HepG2 (cell line): ENCODE results near the gene CBX2. TPM values are rescaled to one million over a fixed set of nuclear protein-coding genes. Genes with fewer than 3 reads are reported as not detected.

ENCODE experiments used
- AHR ChIP-seq: IDR thresholded peaks from 2 replicates; pipeline ENCODE4 v1.6.1; 2018; ENCODE audit warnings: missing genetic modification reagents, missing compliant biosample characterization
- ARNT2 ChIP-seq: sonication (generic); formaldehyde crosslinking; IDR thresholded peaks from 2 replicates; pipeline ENCODE4 v1.8.0; 2022; ENCODE audit warnings: mild to moderate bottlenecking, low read depth, missing genetic modification reagents, moderate library complexity
- CBX5 ChIP-seq: sonication (generic); formaldehyde crosslinking; IDR thresholded peaks from 2 replicates; pipeline ENCODE4 v1.4.0; 2020; ENCODE audit warnings: missing genetic modification reagents, borderline replicate concordance
- CSRNP1 ChIP-seq: sonication (generic); formaldehyde crosslinking; IDR thresholded peaks from 2 replicates; pipeline ENCODE4 v1.8.1; 2023; ENCODE audit warnings: mild to moderate bottlenecking, missing genetic modification reagents
- FOXO1 ChIP-seq: sonication (generic); formaldehyde crosslinking; IDR thresholded peaks from 2 replicates; pipeline ENCODE4 v1.4.0; 2020; ENCODE audit warnings: missing genetic modification reagents
- MEIS2 ChIP-seq: sonication (generic); formaldehyde crosslinking; IDR thresholded peaks from 2 replicates; pipeline ENCODE4 v1.9.0; 2021; ENCODE audit warnings: mild to moderate bottlenecking, missing genetic modification reagents
- NR3C1 ChIP-seq: sonication (generic); formaldehyde crosslinking; IDR thresholded peaks from 2 replicates; pipeline ENCODE4 v1.4.0; 2020; ENCODE audit warnings: missing genetic modification reagents
- RARG ChIP-seq: sonication (generic); formaldehyde crosslinking; IDR thresholded peaks from 2 replicates; pipeline ENCODE4 v1.4.0; 2020; ENCODE audit warnings: low read depth, mild to moderate bottlenecking, missing genetic modification reagents
- SNAI1 ChIP-seq: sonication (generic); formaldehyde crosslinking; IDR thresholded peaks from 2 replicates; pipeline ENCODE4 v1.5.0; 2020; ENCODE audit warnings: mild to moderate bottlenecking, missing genetic modification reagents, borderline replicate concordance
- SP1 ChIP-seq, 2 experiments: fragments of 450-650 bp in 1 of 2; sonication (generic) in 1 of 2; formaldehyde crosslinking in 1 of 2; IDR thresholded peaks; 2 replicates each; pipeline versions ENCODE4 v1.4.0 to v1.6.1; 2016 to 2020; ENCODE audit warnings: missing genetic modification reagents in 1 of 2
- SYNCRIP ChIP-seq: fragments of 200-400 bp; formaldehyde crosslinking; IDR thresholded peaks from 2 replicates; pipeline ENCODE4 v1.6.1; 2018; ENCODE audit warnings: mild to moderate bottlenecking, low read depth, low read length; ENCODE audit not compliant: insufficient read depth
- ZFP36L1 ChIP-seq: sonication (generic); formaldehyde crosslinking; IDR thresholded peaks from 2 replicates; pipeline ENCODE4 v1.8.0; 2022; ENCODE audit warnings: mild to moderate bottlenecking, missing genetic modification reagents, moderate library complexity
- ZKSCAN8 ChIP-seq: IDR thresholded peaks from 2 replicates; pipeline ENCODE4 v1.6.1; 2016; ENCODE audit warnings: borderline replicate concordance, missing genetic modification reagents, missing compliant biosample characterization
- ZMAT3 ChIP-seq: sonication (generic); formaldehyde crosslinking; conservative IDR thresholded peaks from 2 replicates; pipeline ENCODE4 v1.7.0; 2021; ENCODE audit warnings: missing genetic modification reagents
- ZNF253 ChIP-seq: sonication (generic); formaldehyde crosslinking; IDR thresholded peaks from 2 replicates; pipeline ENCODE4 v1.8.0; 2022; ENCODE audit warnings: mild to moderate bottlenecking, missing genetic modification reagents, borderline replicate concordance
- ZNF329 ChIP-seq: sonication (generic); formaldehyde crosslinking; IDR thresholded peaks from 2 replicates; pipeline ENCODE4 v1.9.0; 2021; ENCODE audit warnings: low read depth, mild to moderate bottlenecking, missing genetic modification reagents
- ZNF557 ChIP-seq: sonication (generic); formaldehyde crosslinking; IDR thresholded peaks from 2 replicates; pipeline ENCODE4 v1.4.0; 2020; ENCODE audit warnings: missing genetic modification reagents
- ZNF589 ChIP-seq: sonication (generic); formaldehyde crosslinking; conservative IDR thresholded peaks from 2 replicates; pipeline ENCODE4 v1.8.0; 2022; ENCODE audit warnings: mild to moderate bottlenecking, moderate library complexity, missing genetic modification reagents
- ZNF615 ChIP-seq: sonication (generic); formaldehyde crosslinking; IDR thresholded peaks from 2 replicates; pipeline ENCODE4 v1.5.0; 2020; ENCODE audit warnings: mild to moderate bottlenecking, missing genetic modification reagents, borderline replicate concordance
- polyA plus RNA-seq, 8 experiments: library from polyadenylated mRNA; depleted of rRNA in 3 of 8; stranded (reverse) in 7 of 8; unstranded in 1 of 8; fragments of >200 nt; fragmentation: Illumina TruSeq in 4 of 8; extraction: Trizol in 4 of 8; gene quantifications; 2 replicates each; pipeline versions ENCODE4 v1.2.1 to v1.2.3, GENCODE V29; 2011 to 2016; ENCODE audit warnings: low read depth in 4 of 8, missing spikeins in 1 of 8, mixed read lengths in 1 of 8; ENCODE audit not compliant: insufficient read depth in 1 of 8
- total RNA-seq, 5 experiments: library from RNA; depleted of rRNA; stranded (reverse); fragments of >200 nt; fragmentation: Illumina TruSeq; extraction: Trizol; gene quantifications; 2 replicates each; pipeline ENCODE4 v1.2.3, GENCODE V29; 2016; ENCODE audit warnings: low read depth in 1 of 5
- TF ChIP-seq, protein P1 (sequence below): sonication (generic); formaldehyde crosslinking; IDR thresholded peaks from 2 replicates; pipeline ENCODE4 v1.4.0; 2020; ENCODE audit warnings: missing genetic modification reagents
- TF ChIP-seq, protein P2 (sequence below): sonication (generic); formaldehyde crosslinking; conservative IDR thresholded peaks from 2 replicates; pipeline ENCODE4 v1.8.0; 2022; ENCODE audit warnings: mild to moderate bottlenecking, moderate library complexity, missing genetic modification reagents
- TF ChIP-seq, protein P3 (sequence below): sonication (generic); formaldehyde crosslinking; IDR thresholded peaks from 2 replicates; pipeline ENCODE4 v1.4.0; 2020; ENCODE audit warnings: missing genetic modification reagents

Gene CBX2
- total and polyA plus RNA-seq, 2 of the 13 experiments (the other 11 are each of a cell fraction or from before 2014, with no cell fraction given), result 14.5 to 31.1 TPM

DNA sequence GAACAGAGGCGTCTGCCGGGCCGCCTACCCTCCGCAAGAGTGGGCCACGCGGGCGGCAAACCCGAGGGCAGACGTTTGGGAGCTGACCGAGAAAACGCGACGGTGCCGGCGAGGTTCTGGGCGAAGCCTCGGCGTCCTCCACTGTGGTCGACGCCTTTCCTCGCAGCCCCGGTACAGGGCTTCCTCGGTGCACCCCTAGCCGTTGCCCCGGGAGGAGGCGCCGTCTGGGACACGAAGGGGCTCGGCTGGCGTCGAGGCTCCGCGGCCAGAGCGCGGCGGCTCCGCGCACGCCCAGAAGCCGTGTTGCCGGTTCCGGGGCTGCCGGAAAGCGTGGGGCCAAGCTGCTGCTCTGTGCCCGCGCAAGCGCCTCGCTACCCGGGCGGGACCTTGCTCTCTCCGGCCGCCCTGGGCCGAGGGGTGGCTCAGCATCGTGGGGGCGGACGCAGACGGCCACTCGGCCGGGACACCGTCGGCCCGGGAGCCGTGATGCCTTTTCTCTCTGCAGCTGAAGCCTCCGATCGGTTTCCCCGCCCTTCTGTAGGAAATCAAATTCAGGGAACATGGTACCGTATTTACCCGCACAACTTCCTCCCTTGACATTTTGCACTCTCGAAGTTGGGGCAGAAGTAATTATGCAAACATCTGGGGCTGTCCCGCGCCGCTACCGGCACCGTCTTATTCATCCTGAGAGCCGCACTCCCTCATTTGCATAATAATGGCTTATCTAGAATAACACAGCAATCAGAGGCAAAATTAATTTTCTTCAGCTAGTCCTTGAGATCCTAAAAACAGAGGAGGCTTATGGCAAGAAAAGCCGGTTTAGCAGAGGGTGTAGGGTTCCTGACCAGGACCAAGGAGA lies 26.3 kb downstream of the CBX2 start (continued):
- TF ChIP-seq, protein P1, sequence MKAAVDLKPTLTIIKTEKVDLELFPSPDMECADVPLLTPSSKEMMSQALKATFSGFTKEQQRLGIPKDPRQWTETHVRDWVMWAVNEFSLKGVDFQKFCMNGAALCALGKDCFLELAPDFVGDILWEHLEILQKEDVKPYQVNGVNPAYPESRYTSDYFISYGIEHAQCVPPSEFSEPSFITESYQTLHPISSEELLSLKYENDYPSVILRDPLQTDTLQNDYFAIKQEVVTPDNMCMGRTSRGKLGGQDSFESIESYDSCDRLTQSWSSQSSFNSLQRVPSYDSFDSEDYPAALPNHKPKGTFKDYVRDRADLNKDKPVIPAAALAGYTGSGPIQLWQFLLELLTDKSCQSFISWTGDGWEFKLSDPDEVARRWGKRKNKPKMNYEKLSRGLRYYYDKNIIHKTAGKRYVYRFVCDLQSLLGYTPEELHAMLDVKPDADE (CRISPR knock-in tag), result 0 out of 2 replicates have a peak, but pooled peaks have one; percentile 79
- TF ChIP-seq ZKSCAN8 (CRISPR knock-in tag) (peak; percentile 56; the same call in 1 of the 2 replicates), FOXO1 (no peak), ZNF329 (CRISPR knock-in tag) (0 out of 2 replicates have a peak, but pooled peaks have one; percentile 72), MEIS2 (CRISPR knock-in tag) (peak; percentile 78; the same call in 1 of the 2 replicates), ZNF589 (CRISPR knock-in tag) (peak; percentile 85; the same call in 1 of the 2 replicates), ZFP36L1 (CRISPR knock-in tag) (peak; percentile 92; the same call in 1 of the 2 replicates), ZMAT3 (CRISPR knock-in tag) (peak; percentile 94; the same call in 1 of the 2 replicates), NR3C1 (CRISPR knock-in tag) (no peak), ARNT2 (CRISPR knock-in tag) (peak; percentile 96), AHR (CRISPR knock-in tag) (peak; percentile 90; the same call in 1 of the 2 replicates), CSRNP1 (CRISPR knock-in tag) (0 out of 2 replicates have a peak, but pooled peaks have one; percentile 44), ZNF557 (CRISPR knock-in tag) (0 out of 2 replicates have a peak, but pooled peaks have one; percentile 66), SYNCRIP (no peak), CBX5 (CRISPR knock-in tag) (0 out of 2 replicates have a peak, but pooled peaks have one; percentile 22), RARG (no peak; the same call in 1 of the 2 replicates), SP1 (IDR thresholded peaks at IDR 0.05) (no peak), SP1 (CRISPR knock-in tag; IDR thresholded peaks at IDR 0.05) (0 out of 2 replicates have a peak, but pooled peaks have one; percentile 25), SNAI1 (peak; percentile 86), ZNF615 (CRISPR knock-in tag) (peak; percentile 47; the same call in 1 of the 2 replicates), ZNF253 (peak; percentile 94; the same call in 1 of the 2 replicates)
- TF ChIP-seq, protein P2, sequence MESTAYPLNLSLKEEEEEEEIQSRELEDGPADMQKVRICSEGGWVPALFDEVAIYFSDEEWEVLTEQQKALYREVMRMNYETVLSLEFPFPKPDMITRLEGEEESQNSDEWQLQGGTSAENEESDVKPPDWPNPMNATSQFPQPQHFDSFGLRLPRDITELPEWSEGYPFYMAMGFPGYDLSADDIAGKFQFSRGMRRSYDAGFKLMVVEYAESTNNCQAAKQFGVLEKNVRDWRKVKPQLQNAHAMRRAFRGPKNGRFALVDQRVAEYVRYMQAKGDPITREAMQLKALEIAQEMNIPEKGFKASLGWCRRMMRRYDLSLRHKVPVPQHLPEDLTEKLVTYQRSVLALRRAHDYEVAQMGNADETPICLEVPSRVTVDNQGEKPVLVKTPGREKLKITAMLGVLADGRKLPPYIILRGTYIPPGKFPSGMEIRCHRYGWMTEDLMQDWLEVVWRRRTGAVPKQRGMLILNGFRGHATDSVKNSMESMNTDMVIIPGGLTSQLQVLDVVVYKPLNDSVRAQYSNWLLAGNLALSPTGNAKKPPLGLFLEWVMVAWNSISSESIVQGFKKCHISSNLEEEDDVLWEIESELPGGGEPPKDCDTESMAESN (CRISPR knock-in tag), result peak; percentile 95
- TF ChIP-seq, protein P3, sequence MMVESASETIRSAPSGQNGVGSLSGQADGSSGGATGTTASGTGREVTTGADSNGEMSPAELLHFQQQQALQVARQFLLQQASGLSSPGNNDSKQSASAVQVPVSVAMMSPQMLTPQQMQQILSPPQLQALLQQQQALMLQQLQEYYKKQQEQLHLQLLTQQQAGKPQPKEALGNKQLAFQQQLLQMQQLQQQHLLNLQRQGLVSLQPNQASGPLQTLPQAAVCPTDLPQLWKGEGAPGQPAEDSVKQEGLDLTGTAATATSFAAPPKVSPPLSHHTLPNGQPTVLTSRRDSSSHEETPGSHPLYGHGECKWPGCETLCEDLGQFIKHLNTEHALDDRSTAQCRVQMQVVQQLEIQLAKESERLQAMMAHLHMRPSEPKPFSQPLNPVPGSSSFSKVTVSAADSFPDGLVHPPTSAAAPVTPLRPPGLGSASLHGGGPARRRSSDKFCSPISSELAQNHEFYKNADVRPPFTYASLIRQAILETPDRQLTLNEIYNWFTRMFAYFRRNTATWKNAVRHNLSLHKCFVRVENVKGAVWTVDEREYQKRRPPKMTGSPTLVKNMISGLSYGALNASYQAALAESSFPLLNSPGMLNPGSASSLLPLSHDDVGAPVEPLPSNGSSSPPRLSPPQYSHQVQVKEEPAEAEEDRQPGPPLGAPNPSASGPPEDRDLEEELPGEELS (CRISPR knock-in tag), result no peak
